HEK293 (cell line): Measurements from ENCODE around the gene PDGFC.

Experiments
- CTCF ChIP-seq: fragments of 450-650 bp; formaldehyde crosslinking; IDR thresholded peaks from 2 replicates; pipeline ENCODE4 v1.5.1; 2016; ENCODE audit warnings: missing biosample characterization, missing genetic modification characterization
- GLI2 ChIP-seq: fragments of 450-650 bp; formaldehyde crosslinking; IDR thresholded peaks from 2 replicates; pipeline ENCODE4; 2017; ENCODE audit warnings: missing biosample characterization, missing genetic modification characterization, low read depth, borderline replicate concordance
- INSM2 ChIP-seq: fragments of 450-650 bp; formaldehyde crosslinking; IDR thresholded peaks from 2 replicates; pipeline ENCODE4 v1.5.1; 2016; ENCODE audit warnings: missing biosample characterization, missing genetic modification characterization
- KLF16 ChIP-seq: fragments of 450-650 bp; formaldehyde crosslinking; IDR thresholded peaks from 2 replicates; pipeline ENCODE4 v1.5.1; 2017; ENCODE audit warnings: missing biosample characterization, missing genetic modification characterization
- TCF7L2 ChIP-seq: IDR thresholded peaks from 2 replicates; pipeline ENCODE4 v1.6.1; 2011; ENCODE audit warnings: low read depth, mild to moderate bottlenecking, inconsistent platforms, low read length, moderate library complexity, borderline replicate concordance
- ZBTB11 ChIP-seq: fragments of 450-650 bp; formaldehyde crosslinking; conservative IDR thresholded peaks from 2 replicates; pipeline ENCODE4 v1.5.1; 2016; ENCODE audit warnings: low read depth, missing biosample characterization, missing genetic modification characterization
- ZNF18 ChIP-seq: fragments of 450-650 bp; formaldehyde crosslinking; IDR thresholded peaks from 2 replicates; pipeline ENCODE4 v1.5.1; 2016; ENCODE audit warnings: missing biosample characterization, missing genetic modification characterization
- ZNF76 ChIP-seq: fragments of 450-650 bp; formaldehyde crosslinking; IDR thresholded peaks from 2 replicates; pipeline ENCODE4; 2016; ENCODE audit warnings: low read depth, missing biosample characterization, missing genetic modification characterization, borderline replicate concordance

GRCh38 chr4:156765277-156765676 is 206.3 kb downstream of the PDGFC start:
- TF ChIP-seq CTCF (tag by site-specific recombination) (no peak), ZNF18 (tag by site-specific recombination) (no peak), ZNF76 (tag by site-specific recombination) (no peak), TCF7L2 (no peak), INSM2 (tag by site-specific recombination) (no peak), GLI2 (tag by site-specific recombination) (no peak), KLF16 (no peak), ZBTB11 (no peak)
